M059J (cell line): Measurements from ENCODE around the gene LKAAEAR1. TPM values are rescaled to one million over a fixed set of nuclear protein-coding genes. Genes with fewer than 3 reads are reported as not detected.

Experiments used
- DNase-seq: peaks from one replicate; pipeline ENCODE4 v3.0.0-alpha.2; 2012; ENCODE audit warnings: low read depth
- total RNA-seq: library from RNA; depleted of rRNA; stranded (reverse); fragments of >200 nt; shearing (Covaris generic); gene quantifications from 2 replicates; pipeline ENCODE4 v1.2.3, GENCODE V29; 2014; rRNA removed

LKAAEAR1 gene
- total RNA-seq, 1 experiment from 2014 or later: not detected

DNA sequence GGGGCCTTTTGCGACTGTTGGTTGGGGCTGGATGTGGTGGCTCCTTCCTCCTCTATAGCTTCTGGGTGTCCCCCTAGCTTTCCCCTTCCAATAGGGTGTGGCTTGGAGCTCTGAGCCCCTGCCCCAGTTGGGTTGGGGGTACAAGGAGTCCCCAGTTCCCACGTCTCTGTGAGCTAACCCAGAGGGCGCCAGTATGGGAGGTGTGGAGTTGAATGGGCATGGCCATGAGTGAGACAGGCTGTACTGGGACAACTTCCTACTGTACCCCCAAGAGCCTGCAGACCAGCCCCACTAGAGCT is 47.0 kb downstream of the LKAAEAR1 start:
- DNase-seq: no peak

GRCh38 chr20:64036346-64037198 is 47.6 kb downstream of the LKAAEAR1 start:
- no peak for DNase-seq

DNA sequence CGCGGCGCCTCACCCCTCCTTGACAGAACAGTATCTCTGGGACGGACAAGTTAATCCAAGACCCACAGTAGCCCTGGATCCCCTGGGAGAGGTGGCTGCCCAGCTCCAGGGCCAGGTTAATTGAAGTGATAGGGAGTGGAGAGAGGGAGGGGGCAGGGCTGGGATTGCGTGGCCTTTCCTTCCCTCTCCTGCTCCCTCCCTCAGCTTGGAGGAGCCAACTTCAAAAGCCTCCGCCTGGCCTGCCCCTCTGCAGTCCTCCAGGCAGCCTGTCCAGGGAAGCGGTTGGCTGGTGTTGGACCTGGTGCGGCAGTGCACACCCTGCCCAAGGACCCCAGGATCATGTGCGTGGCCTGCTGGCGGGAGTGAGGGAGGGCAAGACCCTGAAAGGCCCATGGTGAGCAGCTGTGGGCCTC is 48.3 kb downstream of the LKAAEAR1 start, which contains the start of gene C20orf204:
Gene C20orf204 (plus strand): TSS at position 250 of the 413 bp plus-strand sequence. CDS start 142 bp downstream, at position 392.
- no peak for DNase-seq

- DNase-seq: no peak
Observed at GRCh38 chr20:64035066-64035932, 48.9 kb downstream of the LKAAEAR1 start.

GRCh38 chr20:64033981-64034493 is 50.2 kb downstream of the LKAAEAR1 start:
- no peak for DNase-seq

Other genes starting within 250 kb of the LKAAEAR1 start
- not detected in 2 replicates for gene ABHD16B, start 222.9 kb downstream of the LKAAEAR1 start, total RNA-seq
- 130 and 152 TPM in 2 replicates for gene TPD52L2, start 219.1 kb downstream of the LKAAEAR1 start, total RNA-seq
- 37.9 and 68.7 TPM in 2 replicates for gene DNAJC5, start 189.3 kb downstream of the LKAAEAR1 start, total RNA-seq
- 23.9 and 32.2 TPM in 2 replicates for gene UCKL1, start 128.0 kb downstream of the LKAAEAR1 start, total RNA-seq
- gene ZNF512B, start 114.5 kb downstream of the LKAAEAR1 start, total RNA-seq: 7.7 and 17.7 TPM in 2 replicates
- 0.42 and 1.2 TPM in 2 replicates for gene SAMD10, start 104.8 kb downstream of the LKAAEAR1 start, total RNA-seq
- 77.2 and 106 TPM in 2 replicates for gene PRPF6, start 103.3 kb downstream of the LKAAEAR1 start, total RNA-seq
- 0.02 TPM in 2 replicates for gene C20orf204, start 48.2 kb downstream of the LKAAEAR1 start, total RNA-seq
- gene SOX18, start 34.8 kb downstream of the LKAAEAR1 start, total RNA-seq: not detected in 2 replicates
- 21.1 and 28.7 TPM in 2 replicates for gene TCEA2, start 21.2 kb downstream of the LKAAEAR1 start, total RNA-seq
- 23.7 and 33.6 TPM in 2 replicates for gene RGS19, start 4.9 kb downstream of the LKAAEAR1 start, total RNA-seq
- 0.59 TPM in 1 of 2 replicates, not detected in the other for gene OPRL1, start 4.3 kb downstream of the LKAAEAR1 start, total RNA-seq
- not detected in 2 replicates for gene NPBWR2, start 23.2 kb upstream of the LKAAEAR1 start, total RNA-seq
- not detected in 2 replicates for gene MYT1, start 80.1 kb upstream of the LKAAEAR1 start, total RNA-seq
- 24.2 and 28.6 TPM in 2 replicates for gene PCMTD2, start 171.3 kb upstream of the LKAAEAR1 start, total RNA-seq